ENCODE results near the gene CDC42BPB.
A peak's percentile ranks its signal among the peaks of the same experiment; 100 is the strongest.

The CDC42BPB gene

GRCh38 chr14:102965971-102966655 is 91.2 kb downstream of the CDC42BPB start:
- no peak for DNase-seq (ENCODE audit: low spot score)

DNA sequence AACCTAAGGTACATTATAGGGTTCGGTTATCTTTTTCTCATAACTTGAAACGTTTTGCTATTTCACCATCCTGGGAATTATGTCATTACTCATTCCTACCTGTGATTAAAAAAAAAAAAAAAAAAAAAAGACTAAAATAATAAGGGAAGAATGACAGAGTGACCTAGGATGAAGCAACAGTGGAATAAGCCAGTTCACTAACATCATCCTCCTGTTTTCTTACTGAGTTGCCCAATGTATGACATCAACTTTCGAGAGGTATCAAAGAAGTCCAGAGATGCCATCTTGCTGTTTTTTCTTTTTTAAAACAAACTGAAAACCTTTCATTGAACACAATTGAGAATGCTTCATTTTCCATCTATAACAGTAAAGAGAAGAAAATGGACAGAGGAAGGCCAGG is 92.1 kb downstream of the CDC42BPB start:
- DNase-seq (ENCODE audit: low spot score) = no peak

DNA sequence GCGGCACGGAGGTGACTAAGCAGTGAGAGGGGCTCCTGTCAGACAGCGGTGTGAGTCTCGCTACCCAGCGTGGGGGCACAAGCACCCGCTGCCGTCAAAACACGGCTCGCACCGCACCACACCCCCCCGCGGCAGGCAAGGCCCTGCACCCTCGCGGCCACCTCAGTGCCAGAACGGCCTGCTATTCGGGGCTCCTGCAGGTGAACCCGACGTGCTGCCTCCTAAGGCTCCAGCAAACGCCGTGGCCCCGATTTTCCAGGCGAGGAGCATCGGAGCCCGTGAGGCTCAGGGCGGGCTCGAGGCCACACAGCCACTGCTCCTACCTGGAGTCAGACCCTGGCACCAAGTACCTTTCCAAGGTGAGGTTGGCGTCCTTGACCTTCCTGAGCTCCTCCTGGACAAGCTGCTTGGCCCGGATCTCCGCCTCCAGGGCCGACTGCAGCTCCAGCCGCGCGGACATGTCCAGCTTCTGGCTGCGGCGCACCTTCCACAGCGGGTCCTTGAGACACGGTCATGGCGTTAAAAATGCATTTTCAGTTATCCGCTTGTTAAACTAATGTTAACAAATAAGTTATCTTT is 93.1 kb downstream of the CDC42BPB start:
- DNase-seq (ENCODE audit: low spot score) = no peak

DNA sequence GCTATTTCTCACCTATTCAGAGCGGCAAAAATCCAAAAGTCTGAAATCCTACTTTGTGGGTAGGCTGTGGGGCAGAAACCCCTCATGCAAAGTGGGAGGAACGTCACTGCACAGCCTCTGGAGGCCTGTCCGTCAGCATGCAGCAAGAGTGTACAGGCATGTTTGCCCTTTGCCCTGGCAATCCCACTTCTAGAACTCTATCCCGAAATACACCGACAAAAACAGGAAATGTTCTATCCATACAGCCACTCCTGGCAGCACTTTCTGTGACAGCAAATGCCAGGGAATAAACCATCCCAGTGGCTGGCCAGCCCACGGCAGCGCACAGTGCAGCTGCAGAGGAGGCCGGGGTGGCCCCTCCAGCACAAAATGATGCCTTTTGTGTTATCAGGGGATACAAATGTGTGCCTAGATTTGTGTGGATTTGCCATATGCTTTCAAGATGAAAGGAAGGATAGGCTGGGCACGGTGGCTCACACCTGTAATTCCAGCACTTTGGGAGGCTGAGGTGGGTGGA is 95.2 kb downstream of the CDC42BPB start:
- no peak for DNase-seq (ENCODE audit: low spot score)

- no peak for DNase-seq (ENCODE audit: low spot score)
These were observed 98.9 kb downstream of the CDC42BPB start for GRCh38 chr14:102958461-102958860.

DNA sequence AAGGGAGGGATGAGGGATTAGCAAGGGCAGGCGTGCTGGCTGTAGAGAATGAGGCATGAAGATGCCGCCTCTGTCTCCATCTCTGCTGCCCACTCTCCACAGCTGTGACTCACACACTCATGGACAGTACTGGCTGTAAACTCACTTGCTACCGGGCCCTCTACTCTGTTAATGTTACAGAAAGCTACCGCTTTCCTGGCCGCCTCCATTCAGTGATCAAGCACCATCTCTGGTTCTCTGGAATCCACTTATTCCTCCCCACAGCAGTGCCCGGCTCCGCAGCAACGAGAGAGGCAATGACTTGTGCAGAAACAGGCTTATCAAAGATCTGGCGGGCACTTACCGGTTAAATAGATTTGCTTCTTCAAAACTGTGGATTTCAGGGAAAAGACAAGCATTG is 100.1 kb downstream of the CDC42BPB start:
- no peak for DNase-seq (ENCODE audit: low spot score)

DNA sequence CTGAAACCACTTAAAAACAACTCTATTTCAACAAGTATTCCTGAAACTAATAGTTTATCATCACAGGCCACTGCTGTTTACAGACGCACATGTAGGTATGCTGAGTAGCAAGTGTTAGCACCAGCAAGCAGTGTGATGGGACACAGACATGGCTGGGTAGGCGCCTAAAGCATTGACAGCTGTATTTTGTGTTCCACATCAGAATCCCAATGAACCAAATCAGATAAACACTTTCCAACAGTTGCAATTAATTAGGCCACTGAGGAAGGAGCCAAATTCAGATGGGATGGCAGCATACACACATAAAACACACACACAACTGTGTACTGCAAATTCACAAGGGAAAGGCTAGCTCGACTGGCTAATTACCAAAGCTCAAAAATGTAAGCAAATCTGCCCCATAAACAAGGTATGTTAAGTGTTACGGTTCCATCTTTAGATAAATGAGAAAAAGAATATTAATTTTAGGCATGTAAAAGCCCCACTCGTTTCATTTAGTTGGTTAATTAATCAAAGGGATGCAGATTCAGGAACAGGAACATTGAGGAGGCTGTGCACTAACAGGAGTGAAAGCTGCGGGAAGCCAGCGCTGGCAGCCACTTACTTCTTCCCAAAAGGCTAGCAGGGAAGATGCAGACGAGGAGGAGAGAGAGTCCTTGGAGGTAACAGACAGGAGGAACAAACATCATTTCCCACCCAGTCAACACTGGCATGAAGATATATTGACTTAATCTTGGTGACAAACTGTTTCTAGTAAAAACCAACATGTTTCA is 101.5 kb downstream of the CDC42BPB start:
- no peak for DNase-seq (ENCODE audit: low spot score)

DNA sequence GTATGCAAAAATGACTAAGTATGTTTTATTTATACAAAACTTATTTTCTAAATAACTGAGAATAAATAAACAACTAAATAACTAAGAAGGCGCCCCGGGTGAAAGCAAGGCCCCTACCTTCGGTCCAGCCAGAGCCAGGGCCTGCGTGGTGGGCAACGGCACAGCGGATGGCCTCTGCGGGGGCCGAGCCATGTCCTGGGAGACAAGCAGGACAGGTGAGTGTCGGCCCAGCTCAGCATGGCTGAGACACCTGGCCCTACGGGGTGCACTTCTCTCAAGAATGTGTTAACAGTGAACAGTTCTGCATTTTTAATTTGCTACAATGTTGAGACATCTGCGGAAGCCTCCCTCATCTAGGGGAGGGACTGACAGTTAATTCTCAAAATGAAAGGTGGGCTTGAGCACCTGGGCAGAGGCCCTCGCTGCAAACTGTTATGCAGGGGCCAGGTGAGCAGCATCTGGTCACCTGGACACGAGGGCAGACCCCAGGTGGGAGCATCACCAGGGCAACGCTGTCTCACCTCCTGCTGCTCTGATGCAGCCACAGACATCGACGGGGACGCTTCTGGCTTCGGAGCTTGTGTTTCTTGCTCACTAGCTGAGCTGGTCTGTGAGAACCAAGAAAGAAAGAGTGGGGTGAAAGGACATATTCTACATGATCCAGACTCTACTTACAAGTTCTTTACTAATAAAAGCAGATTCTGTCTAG is 103.1 kb downstream of the CDC42BPB start:
- no peak for DNase-seq (ENCODE audit: low spot score)

- DNase-seq (ENCODE audit: low spot score) = no peak
These were observed 104.2 kb downstream of the CDC42BPB start for GRCh38 chr14:102953100-102953499.

DNA sequence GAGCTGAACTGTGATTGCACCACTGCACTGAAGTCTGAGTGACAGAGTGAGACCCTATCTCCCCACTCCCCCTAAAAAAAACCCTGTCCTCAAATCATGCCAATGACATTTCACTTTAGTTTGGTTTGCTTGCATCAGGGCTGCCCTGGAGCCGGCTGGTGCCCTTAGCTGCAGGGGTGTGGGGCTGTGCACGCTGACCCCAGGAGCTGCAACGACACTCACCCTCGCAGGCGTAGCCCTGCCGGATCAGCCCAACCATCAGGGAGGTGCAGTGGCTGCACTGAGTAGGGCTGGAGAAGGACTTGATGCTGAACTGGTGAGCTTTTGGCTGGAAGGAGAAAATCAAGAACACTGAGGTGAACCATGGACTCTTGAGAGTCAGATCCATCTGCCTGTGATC is 105.1 kb downstream of the CDC42BPB start:
- DNase-seq (ENCODE audit: low spot score) = no peak

GRCh38 chr14:102951799-102952198 is 105.5 kb downstream of the CDC42BPB start:
- DNase-seq (ENCODE audit: low spot score) = no peak

DNA sequence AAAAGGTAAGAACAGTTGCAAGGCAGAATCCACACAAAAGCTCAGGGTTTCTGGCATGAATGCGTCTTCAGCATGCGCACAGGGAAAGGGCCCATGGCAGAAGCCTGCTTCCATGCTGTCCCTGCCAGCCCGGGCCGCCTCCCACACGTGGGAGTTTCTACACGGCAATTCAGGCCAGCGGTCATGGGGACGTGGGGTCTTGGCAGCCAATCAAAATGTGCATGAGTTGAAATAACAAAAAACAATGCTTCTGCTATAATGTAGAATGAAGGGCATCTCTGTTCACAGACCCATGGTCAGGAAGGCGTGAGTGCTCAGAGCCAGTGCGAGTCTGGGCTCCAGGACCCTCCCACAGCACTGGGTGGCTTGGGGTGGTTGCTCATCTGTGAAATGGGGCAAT is 106.3 kb downstream of the CDC42BPB start:
- no peak for DNase-seq (ENCODE audit: low spot score)

GRCh38 chr14:102949801-102950451 is 107.4 kb downstream of the CDC42BPB start:
- DNase-seq (ENCODE audit: low spot score) = peak; percentile 56

DNA sequence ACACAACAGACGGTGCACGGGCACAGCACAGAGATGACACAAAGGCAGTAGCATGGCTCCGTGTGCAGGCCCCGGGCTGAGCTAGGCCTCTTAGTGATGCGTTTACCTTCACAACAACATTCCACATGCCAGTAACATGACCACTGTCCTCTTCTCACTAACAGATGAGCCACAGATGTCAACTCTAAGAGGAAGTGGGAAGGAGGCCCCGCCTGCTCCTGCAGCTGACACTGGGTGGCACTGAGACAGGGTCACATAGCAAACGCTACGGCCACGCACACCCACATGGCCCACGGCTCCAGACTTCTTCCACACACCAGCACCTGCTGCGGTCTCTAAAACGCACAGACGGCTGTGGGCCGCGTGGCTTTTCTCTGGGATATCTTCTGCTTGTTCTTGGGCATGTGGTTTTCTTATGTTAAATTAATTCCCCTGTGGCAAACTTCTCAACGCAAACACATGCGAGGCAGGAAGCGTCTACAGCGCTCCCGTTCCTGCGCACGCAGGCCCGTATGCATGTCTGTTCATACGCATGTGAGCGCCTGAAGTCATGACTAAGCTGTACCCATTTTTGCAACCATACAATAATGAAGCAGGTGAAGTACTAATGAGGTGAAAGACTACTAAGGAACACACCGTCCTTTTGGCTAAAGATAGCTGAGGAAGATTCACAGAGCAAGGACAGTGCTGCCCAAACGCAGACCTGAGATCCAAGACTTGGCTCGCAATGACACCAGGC is 108.1 kb downstream of the CDC42BPB start:
- no peak for DNase-seq (ENCODE audit: low spot score)

DNA sequence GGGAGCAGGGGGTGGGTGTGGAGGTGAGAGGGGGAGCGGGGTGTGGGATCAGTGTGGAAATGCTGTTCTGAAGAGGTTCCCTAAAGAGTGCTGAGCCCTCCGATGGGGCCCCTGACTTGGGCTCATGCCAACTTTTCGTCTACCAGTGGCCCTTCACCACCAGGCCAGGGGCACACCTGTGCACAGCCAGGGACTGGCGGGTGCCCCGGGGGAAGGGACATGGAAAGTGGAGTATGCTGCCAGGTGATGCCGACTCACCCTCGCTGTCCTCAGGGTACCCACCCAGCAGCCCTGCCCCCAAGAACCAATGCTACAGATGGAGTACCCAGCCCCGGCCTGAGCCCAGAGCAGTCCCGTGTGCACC is 108.7 kb downstream of the CDC42BPB start:
- no peak for DNase-seq (ENCODE audit: low spot score)

DNA sequence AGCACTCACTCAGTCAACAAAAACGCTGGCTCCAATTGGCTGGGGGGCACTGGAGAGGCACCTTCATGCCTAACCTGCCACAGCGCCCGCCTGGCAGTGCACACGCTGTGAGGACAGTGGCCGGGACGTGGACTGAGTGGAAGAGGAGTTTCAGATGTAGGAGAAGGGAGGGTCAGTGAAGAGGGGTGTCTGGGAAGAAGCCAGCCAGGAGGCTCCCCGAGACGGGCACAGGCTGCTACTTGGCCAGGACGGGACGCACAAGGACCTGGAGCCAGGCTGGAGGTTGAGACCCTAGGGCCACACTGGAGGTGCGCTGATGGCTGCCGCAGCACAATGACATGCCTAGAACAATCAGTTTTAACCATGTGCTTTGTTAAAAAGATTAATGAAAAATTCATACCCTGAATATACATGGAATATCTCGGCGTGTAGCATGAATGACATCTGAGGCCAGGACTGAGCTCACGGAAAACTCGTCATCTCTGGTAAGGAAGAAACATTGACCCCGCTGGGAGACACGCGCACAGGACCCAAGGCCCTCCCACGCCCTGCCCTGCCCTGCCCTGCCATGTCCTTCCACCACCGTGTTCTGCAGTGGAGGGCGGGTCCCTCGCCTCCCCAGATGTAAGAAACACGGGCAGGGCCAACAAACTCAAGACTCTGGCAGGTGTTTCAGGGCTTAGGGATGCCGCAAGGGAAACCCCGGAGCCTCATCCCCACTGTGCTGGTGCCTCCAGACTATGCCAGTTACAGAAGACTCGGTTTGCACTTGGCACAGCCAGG is 109.8 kb downstream of the CDC42BPB start:
- DNase-seq (ENCODE audit: low spot score) = no peak

- no peak for DNase-seq (ENCODE audit: low spot score)
These were observed 111.8 kb downstream of the CDC42BPB start for GRCh38 chr14:102945346-102946130.

DNA sequence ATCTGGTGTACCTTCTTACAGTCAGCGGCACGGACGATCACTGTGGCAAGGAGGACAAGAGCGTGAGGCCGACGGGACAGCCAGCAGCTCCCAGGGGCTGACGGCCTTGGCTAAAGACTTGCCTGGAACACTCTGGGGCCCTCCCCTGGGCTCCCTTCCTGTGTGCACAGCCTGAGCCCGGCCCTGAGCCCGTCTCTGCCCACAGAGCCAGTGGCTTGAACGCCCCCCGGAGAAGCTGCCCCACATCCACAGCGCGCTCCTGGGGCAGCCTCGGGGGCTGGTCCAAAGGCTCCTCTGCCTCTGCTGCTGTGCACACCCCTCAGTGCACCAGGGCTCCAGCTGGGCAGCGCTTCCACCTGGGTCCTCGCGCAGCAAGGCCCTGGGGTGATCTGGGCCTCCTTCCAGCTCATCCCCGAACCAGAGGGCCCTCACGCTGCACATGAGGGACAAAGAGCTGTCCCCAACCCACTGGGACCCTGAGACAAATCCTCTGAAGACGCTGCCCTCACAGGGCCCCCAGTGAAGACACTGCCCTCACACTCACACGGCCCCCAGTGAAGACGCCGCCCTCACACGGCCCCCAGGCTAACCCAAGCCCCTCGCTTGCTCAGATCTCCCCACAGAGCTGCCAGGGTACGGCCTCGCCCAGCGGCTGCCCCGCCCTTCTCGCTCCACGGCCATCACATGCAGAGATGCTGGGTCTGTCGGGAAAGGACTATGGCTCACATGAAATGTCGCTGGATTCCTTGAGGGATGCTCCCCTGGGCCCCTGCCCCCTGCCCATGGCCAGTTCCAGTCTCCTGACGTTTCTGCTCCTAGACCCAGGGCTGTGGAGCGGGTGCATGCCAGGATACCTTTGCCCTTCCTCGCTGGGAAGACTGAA is 112.7 kb downstream of the CDC42BPB start:
- no peak for DNase-seq (ENCODE audit: low spot score)

DNA sequence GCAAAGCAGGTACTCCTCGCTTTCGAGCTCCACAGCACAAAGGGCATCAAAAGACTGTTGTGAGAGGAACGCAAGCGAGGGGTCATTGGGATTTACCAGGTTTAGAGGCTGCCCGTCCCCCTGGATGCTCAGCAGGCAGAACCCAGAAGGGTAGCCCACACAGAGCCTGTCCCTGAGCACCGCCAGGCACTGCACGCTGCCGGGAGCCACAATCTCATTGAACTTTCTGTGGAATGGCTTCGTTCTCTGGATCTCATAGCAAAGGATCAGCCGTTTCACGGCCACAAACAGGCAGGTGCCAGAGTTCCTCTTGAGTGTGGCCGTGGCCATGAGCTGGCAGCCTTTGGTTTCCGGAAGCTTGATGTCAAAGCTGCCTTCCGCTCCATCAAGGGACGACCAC is 113.4 kb downstream of the CDC42BPB start:
- DNase-seq (ENCODE audit: low spot score) = no peak

Measured in cerebellar cortex (tissue), 1 donor.